Cerebellar cortex (tissue), 1 donor: Measurements from ENCODE around the gene HTT.
"Not testable (repeated sequence)": the region's sequence is repeated elsewhere in the genome, so short reads cannot be mapped to it uniquely, and the experiment has no call there.

Experiments
- DNase-seq: peaks from one replicate; pipeline ENCODE4 v3.0.0-alpha.2; 2015; ENCODE audit warnings: low spot score

HTT gene

GRCh38 chr4:3121596-3121995, 47.1 kb downstream of the HTT start:
- DNase-seq = no peak

GRCh38 chr4:3122081-3122563, 47.6 kb downstream of the HTT start:
- no peak for DNase-seq

- no peak for DNase-seq
These were observed 48.7 kb downstream of the HTT start for GRCh38 chr4:3123181-3123671.

GRCh38 chr4:3124070-3124767, 49.7 kb downstream of the HTT start:
- DNase-seq = no peak

GRCh38 chr4:3127112-3127511, 52.6 kb downstream of the HTT start:
- no peak for DNase-seq

GRCh38 chr4:3128058-3128457, 53.6 kb downstream of the HTT start:
- no peak for DNase-seq

- no peak for DNase-seq
These were observed 54.5 kb downstream of the HTT start for GRCh38 chr4:3128976-3129375.

GRCh38 chr4:3130201-3130600, 55.7 kb downstream of the HTT start:
- DNase-seq = no peak

- DNase-seq = no peak
These were observed 56.3 kb downstream of the HTT start for GRCh38 chr4:3130826-3131225.

- DNase-seq = no peak
These were observed 59.7 kb downstream of the HTT start for GRCh38 chr4:3134201-3134600.

- DNase-seq = no peak
These were observed 60.9 kb downstream of the HTT start for GRCh38 chr4:3135155-3136011.

- no peak for DNase-seq
These were observed 62.0 kb downstream of the HTT start for GRCh38 chr4:3136454-3136853.

- DNase-seq = no peak
These were observed 63.4 kb downstream of the HTT start for GRCh38 chr4:3137908-3138307.

GRCh38 chr4:3145234-3145924, 70.9 kb downstream of the HTT start:
- DNase-seq = peak; percentile 30

- DNase-seq = no peak
These were observed 74.4 kb downstream of the HTT start for GRCh38 chr4:3148926-3149325.

GRCh38 chr4:3151238-3151637, 76.8 kb downstream of the HTT start:
- not testable (repeated sequence) for DNase-seq

- no peak for DNase-seq
These were observed 82.9 kb downstream of the HTT start for GRCh38 chr4:3157366-3157765.

GRCh38 chr4:3158841-3159240, 84.4 kb downstream of the HTT start:
- no peak for DNase-seq

GRCh38 chr4:3160438-3160837, 86.0 kb downstream of the HTT start:
- DNase-seq = no peak

GRCh38 chr4:3161044-3161443, 86.6 kb downstream of the HTT start:
- DNase-seq = not testable (repeated sequence)

- not testable (repeated sequence) for DNase-seq
These were observed 92.0 kb downstream of the HTT start for GRCh38 chr4:3166434-3166833.

GRCh38 chr4:3168029-3168428, 93.5 kb downstream of the HTT start:
- DNase-seq = no peak
